Body of pancreas (tissue), 4 donors: ENCODE results near the gene PSEN1. TPM values are rescaled to one million over a fixed set of nuclear protein-coding genes. Genes with fewer than 3 reads are reported as not detected.

ENCODE experiments used
- ATAC-seq: fragments of 150-250 bp; one replicate; pipeline ENCODE4 v1.9.1; 2016
- DNase-seq, 4 donors: peaks; one replicate each; pipeline ENCODE4 v3.0.0-alpha.2; 2019
- H3K27ac ChIP-seq, 4 donors: fragments of 200-600 bp; sonication (generic); 1 replicate in 3 of 4; 2 replicates in 1 of 4; pipeline versions ENCODE4 v1.5.1 to v1.6.1; 2016 to 2019; ENCODE audit warnings: mild to moderate bottlenecking in 1 of 4, mixed read lengths in 1 of 4, moderate library complexity in 1 of 4
- H3K27me3 ChIP-seq, 2 donors: fragments of 200-600 bp; sonication (generic); one replicate each; pipeline ENCODE4 v1.6.0; 2016; ENCODE audit warnings: mild to moderate bottlenecking in 1 of 2
- H3K36me3 ChIP-seq, 2 donors: fragments of 200-600 bp; sonication (generic); replicated peaks in 1 of 2; 2 replicates each; pipeline ENCODE4 v1.5.1; 2016; ENCODE audit warnings: low read depth in 2 of 2; ENCODE audit not compliant: insufficient read depth in 1 of 2
- H3K4me1 ChIP-seq: fragments of 200-600 bp; sonication (generic); one replicate; pipeline ENCODE4 v1.6.0; 2016
- H3K4me3 ChIP-seq, 2 donors: fragments of 200-600 bp; sonication (generic); 1 replicate in 1 of 2; 2 replicates in 1 of 2; pipeline ENCODE4 v1.5.1; 2016 to 2019
- H3K9me3 ChIP-seq, 3 donors: fragments of 200-600 bp; sonication (generic); 1 replicate in 2 of 3; 2 replicates in 1 of 3; pipeline ENCODE4 v1.5.1; 2016
- CTCF ChIP-seq, 7 experiments: fragments of 450-650 bp in 4 of 7; fragments of 200-600 bp in 3 of 7; sonication (generic) in 3 of 7; IDR thresholded peaks; one replicate each; pipeline ENCODE4 v1.5.1; 2016 to 2019; ENCODE audit warnings: antibody characterized with exemption in 7 of 7
- POLR2A ChIP-seq, 3 donors: fragments of 450-650 bp; IDR thresholded peaks; one replicate each; pipeline ENCODE4 v1.6.1; 2016; ENCODE audit warnings: antibody characterized with exemption in 3 of 3, mild to moderate bottlenecking in 2 of 3
- WGBS, 2 donors: methylation state at CpG; one replicate each; pipeline ENCODE4 v1.1.5; 2017; 5-methylcytosine and 5-hydroxymethylcytosine counted together
- intact Hi-C: fragments of 100-400 bp; cut with DNase I; formaldehyde crosslinking; loops from one replicate; pipeline ENCODE4 v1.15.1; 2023
- total RNA-seq, 2 donors: library from RNA; depleted of rRNA; stranded (reverse); fragments of >200 nt; gene quantifications; one replicate each; pipeline ENCODE4 v1.1.0, GENCODE V29; 2016

The PSEN1 gene
- total RNA-seq, 2 donors from 2014 or later, result 14.2 to 21.8 TPM

- Histone ChIP-seq H3K27me3 (no peaks in the 10 kb centered on the region), H3K27ac (no peak overlapping the region), H3K4me3 (no peak overlapping the region), H3K9me3 (no peaks in the 10 kb centered on the region), H3K36me3 (no peaks in the 10 kb centered on the region), H3K4me1 (peaks cover 9% of the 10 kb centered on the region)
- WGBS, 2 donors, result 69 to 71% methylated on average over 10 to 18 of the region's 18 CpGs
- TF ChIP-seq CTCF (IDR thresholded peaks at IDR 0.05), result no peak
- no peak for TF ChIP-seq POLR2A (IDR thresholded peaks at IDR 0.05)
- intact Hi-C loops, result no loop called here
- no peak for DNase-seq
- no peak for ATAC-seq
These were observed 128.8 kb downstream of the PSEN1 start for GRCh38 chr14:73264885-73265720.

DNA sequence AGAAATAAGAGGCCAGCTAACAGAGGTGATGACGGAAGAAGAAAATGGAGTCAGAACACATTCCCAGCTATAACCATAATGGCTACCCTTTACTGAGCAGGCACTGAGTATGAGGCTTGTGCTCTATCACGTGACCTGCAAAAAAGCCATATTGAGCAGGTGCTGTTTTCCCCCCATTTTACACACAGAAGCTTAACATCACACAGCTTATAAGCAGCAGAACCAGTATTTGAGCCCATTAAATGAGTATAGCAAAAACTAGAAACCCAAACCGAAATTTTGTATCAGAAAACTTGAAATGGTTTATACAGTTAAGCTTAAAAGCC is 129.4 kb downstream of the PSEN1 start:
- Histone ChIP-seq H3K4me3 (no peak overlapping the region), H3K27me3 (no peaks in the 10 kb centered on the region), H3K36me3 (no peaks in the 10 kb centered on the region), H3K4me1 (peaks cover 15% of the 10 kb centered on the region), H3K27ac (no peak overlapping the region), H3K9me3 (no peaks in the 10 kb centered on the region)
- 71 to 93% methylated on average over 3 of the region's 3 CpGs for WGBS, 2 donors
- no peak for TF ChIP-seq CTCF (IDR thresholded peaks at IDR 0.05)
- no peak for TF ChIP-seq POLR2A (IDR thresholded peaks at IDR 0.05)
- DNase-seq, result no peak
- no peak for ATAC-seq
- intact Hi-C loops, result no loop called here

- Histone ChIP-seq H3K4me1 (peaks cover 15% of the 10 kb centered on the region), H3K27ac (no peak overlapping the region), H3K4me3 (no peak overlapping the region), H3K27me3 (no peaks in the 10 kb centered on the region), H3K9me3 (no peaks in the 10 kb centered on the region), H3K36me3 (no peaks in the 10 kb centered on the region)
- ATAC-seq (no peak), DNase-seq (no peak)
- no peak for TF ChIP-seq CTCF (IDR thresholded peaks at IDR 0.05)
- TF ChIP-seq POLR2A (IDR thresholded peaks at IDR 0.05), result no peak
- intact Hi-C loops, result no loop called here
- 65 to 96% methylated on average over 4 to 5 of the region's 7 CpGs for WGBS, 2 donors
These were observed 130.0 kb downstream of the PSEN1 start for GRCh38 chr14:73266317-73266716.

DNA sequence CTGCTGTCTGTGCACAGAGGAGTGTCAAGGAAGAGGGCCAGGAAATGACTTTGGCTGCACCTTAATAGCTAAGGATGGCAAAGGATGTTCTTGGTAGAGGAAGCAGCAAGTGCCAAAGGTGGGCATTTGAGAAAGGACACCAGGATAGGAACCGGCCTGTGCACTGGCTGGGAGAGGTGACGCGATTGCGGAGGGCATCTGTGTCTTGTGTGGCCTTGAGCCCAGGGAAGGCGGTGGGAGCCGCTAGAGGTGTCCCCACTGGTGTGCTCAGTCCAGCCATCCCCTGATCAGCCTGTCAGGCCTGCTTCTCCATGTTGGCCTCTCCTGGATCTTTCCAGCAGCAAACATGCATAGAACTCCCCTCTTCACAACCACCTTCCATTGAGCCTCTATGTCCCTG is 131.2 kb downstream of the PSEN1 start:
- TF ChIP-seq POLR2A (IDR thresholded peaks at IDR 0.05) (no peak), CTCF (IDR thresholded peaks at IDR 0.05) (no peak)
- Histone ChIP-seq H3K4me3 (no peak overlapping the region), H3K27me3 (no peaks in the 10 kb centered on the region), H3K4me1 (peaks cover 15% of the 10 kb centered on the region), H3K9me3 (no peaks in the 10 kb centered on the region), H3K27ac (no peak overlapping the region), H3K36me3 (no peaks in the 10 kb centered on the region)
- DNase-seq, result no peak
- WGBS, 2 donors, result 92 to 97% methylated on average over 6 of the region's 6 CpGs
- intact Hi-C loops, result no loop called here
- ATAC-seq, result no peak
